Uterus (tissue), 4 donors: ENCODE data around the gene TLE1. TPM values are rescaled to one million over a fixed set of nuclear protein-coding genes. Genes with fewer than 3 reads are reported as not detected.
"Not testable (repeated sequence)": the region's sequence is repeated elsewhere in the genome, so short reads cannot be mapped to it uniquely, and the experiment has no call there.

Source experiments
- DNase-seq, 2 donors: peaks; one replicate each; pipeline ENCODE4 v3.0.0-alpha.2; 2019 to 2020
- H3K27ac ChIP-seq, 2 donors: fragments of 200-600 bp; sonication (generic); 1 replicate in 1 of 2; 2 replicates in 1 of 2; pipeline ENCODE4 v1.5.1; 2016 to 2018
- H3K27me3 ChIP-seq, 2 donors: fragments of 200-600 bp; sonication (generic); one replicate each; pipeline ENCODE4 v1.5.1; 2018 to 2019; ENCODE audit warnings: control low read depth in 1 of 2
- H3K36me3 ChIP-seq, 2 donors: fragments of 200-600 bp; sonication (generic); one replicate each; pipeline ENCODE4 v1.5.1; 2019; ENCODE audit warnings: control low read depth in 1 of 2
- H3K4me1 ChIP-seq, 2 donors: fragments of 200-600 bp; sonication (generic); one replicate each; pipeline ENCODE4 v1.5.1; 2018 to 2019; ENCODE audit warnings: control low read depth in 1 of 2
- H3K4me3 ChIP-seq, 2 donors: fragments of 200-600 bp; sonication (generic); 1 replicate in 1 of 2; 2 replicates in 1 of 2; pipeline ENCODE4 v1.5.1; 2018 to 2019; ENCODE audit warnings: mild to moderate bottlenecking in 1 of 2
- H3K9me3 ChIP-seq, 2 donors: fragments of 200-600 bp; sonication (generic); one replicate each; pipeline ENCODE4 v1.5.1; 2019; ENCODE audit warnings: control low read depth in 1 of 2
- POLR2A ChIP-seq, 2 donors: fragments of 450-650 bp; IDR thresholded peaks; one replicate each; pipeline ENCODE4 v1.6.1; 2016; ENCODE audit warnings: antibody characterized with exemption in 2 of 2, mild to moderate bottlenecking in 1 of 2, moderate library complexity in 1 of 2
- intact Hi-C: fragments of 100-400 bp; cut with DNase I; formaldehyde crosslinking; loops from one replicate; pipeline ENCODE4 v1.15.1; 2023; ENCODE audit warnings: low total_unique reads
- total RNA-seq, 4 donors: library from RNA; depleted of rRNA in 3 of 4; stranded (reverse); fragments of >200 nt in 3 of 4; gene quantifications; one replicate each; pipeline versions ENCODE4 v1.1.0 to v1.2.4, GENCODE V29; 2014 to 2023
- TF ChIP-seq, protein P1 (sequence below), 4 experiments: fragments of 200-600 bp in 2 of 4; fragments of 450-650 bp in 2 of 4; sonication (generic) in 2 of 4; IDR thresholded peaks; one replicate each; pipeline ENCODE4 v1.5.1; 2016 to 2019; ENCODE audit warnings: antibody characterized with exemption in 4 of 4, mild to moderate bottlenecking in 2 of 4, moderate library complexity in 1 of 4
- donor health status: DM: yes; HTN: yes; CAD: no.

TLE1 gene
- total RNA-seq, 4 donors from 2014 or later: 31.0 to 124 (median 62.6) TPM

DNA sequence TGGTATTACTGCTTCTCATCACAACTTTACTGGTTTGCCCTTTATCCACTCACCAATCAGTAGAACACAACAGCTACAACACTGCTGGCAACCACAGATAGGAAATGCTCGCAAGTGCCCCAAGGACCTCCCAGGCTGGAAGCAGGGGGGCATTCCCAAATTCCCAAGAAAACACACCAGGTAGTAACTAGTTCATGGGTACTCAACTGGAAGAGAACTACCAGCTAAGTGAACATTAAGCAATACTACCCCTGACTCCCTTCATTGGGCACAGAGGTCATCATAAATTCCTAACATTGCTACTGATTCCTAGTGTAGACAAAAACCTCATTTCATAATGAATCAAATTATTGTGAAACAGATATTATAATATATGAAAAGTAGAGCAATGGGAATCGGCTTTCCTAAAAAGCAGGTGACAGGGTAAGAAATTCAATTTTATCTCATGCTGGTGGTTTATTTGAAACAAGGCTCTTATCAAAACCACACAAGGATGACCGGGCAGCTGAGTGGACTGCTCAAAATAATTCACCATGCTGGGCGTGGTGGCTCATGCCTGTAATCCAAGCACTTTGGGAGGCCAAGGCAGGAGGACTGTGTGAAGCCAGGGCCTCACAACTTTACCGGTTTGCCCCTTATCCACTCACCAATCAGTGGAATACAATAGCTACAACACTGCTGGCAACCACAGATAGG lies 81.6 kb downstream of the TLE1 start:
- intact Hi-C loops: no loop called here
- no peaks in the 10 kb centered on the region for H3K4me1 ChIP-seq
- no peak overlapping the region for H3K27ac ChIP-seq
- TF ChIP-seq, protein P1, sequence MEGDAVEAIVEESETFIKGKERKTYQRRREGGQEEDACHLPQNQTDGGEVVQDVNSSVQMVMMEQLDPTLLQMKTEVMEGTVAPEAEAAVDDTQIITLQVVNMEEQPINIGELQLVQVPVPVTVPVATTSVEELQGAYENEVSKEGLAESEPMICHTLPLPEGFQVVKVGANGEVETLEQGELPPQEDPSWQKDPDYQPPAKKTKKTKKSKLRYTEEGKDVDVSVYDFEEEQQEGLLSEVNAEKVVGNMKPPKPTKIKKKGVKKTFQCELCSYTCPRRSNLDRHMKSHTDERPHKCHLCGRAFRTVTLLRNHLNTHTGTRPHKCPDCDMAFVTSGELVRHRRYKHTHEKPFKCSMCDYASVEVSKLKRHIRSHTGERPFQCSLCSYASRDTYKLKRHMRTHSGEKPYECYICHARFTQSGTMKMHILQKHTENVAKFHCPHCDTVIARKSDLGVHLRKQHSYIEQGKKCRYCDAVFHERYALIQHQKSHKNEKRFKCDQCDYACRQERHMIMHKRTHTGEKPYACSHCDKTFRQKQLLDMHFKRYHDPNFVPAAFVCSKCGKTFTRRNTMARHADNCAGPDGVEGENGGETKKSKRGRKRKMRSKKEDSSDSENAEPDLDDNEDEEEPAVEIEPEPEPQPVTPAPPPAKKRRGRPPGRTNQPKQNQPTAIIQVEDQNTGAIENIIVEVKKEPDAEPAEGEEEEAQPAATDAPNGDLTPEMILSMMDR (IDR thresholded peaks at IDR 0.05): no peak
- no peak for TF ChIP-seq POLR2A (IDR thresholded peaks at IDR 0.05)
- no peaks in the 10 kb centered on the region for H3K27me3 ChIP-seq
- no peaks in the 10 kb centered on the region for H3K36me3 ChIP-seq
- DNase-seq: no peak
- H3K4me3 ChIP-seq: no peak overlapping the region
- no peaks in the 10 kb centered on the region for H3K9me3 ChIP-seq

DNA sequence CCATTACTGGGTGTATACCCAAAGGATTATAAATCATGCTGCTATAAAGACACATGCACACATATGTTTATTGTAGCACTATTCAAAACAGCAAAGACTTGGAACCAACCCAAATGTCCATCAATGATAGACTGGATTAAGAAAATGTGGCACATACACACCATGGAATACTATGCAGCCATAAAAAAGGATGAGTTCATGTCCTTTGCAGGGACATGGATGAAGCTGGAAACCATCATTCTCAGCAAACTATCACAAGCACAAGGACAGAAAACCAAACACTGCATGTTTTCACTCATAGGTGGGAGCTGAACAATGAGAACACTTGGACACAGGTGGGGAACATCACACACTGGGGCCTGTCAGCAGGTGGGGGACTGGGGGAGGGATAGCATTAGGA lies 83.1 kb downstream of the TLE1 start:
- DNase-seq, intact Hi-C loops, H3K4me3 ChIP-seq, H3K27ac ChIP-seq, H3K4me1 ChIP-seq, H3K27me3 ChIP-seq, H3K36me3 ChIP-seq, H3K9me3 ChIP-seq: not testable (repeated sequence)

DNA sequence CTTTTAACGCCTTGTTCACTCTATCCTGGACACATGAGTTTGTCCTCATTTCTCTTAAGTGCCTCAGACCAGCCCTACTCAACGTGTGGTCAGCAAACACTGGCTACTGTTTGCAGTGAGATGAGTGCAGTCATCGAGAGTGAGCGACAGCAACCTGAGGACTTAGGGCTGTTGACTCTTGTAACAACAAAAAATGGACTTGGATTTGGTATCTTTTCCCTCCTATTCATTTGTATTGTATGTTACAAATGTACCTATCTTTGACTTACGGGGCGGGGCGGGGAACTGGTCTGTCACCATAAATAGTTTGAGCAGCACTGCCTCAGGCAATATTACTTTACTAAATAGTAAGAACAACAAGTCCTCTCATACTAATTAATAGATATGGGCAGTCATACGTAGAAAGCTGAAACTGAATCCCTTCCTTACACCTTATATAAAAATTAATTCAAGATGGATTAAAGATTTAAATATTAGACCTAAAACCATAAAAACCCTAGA lies 84.1 kb downstream of the TLE1 start:
- intact Hi-C loops: no loop called here
- Histone ChIP-seq H3K4me1 (no peaks in the 10 kb centered on the region), H3K27ac (no peak overlapping the region), H3K27me3 (no peaks in the 10 kb centered on the region), H3K4me3 (no peak overlapping the region), H3K36me3 (no peaks in the 10 kb centered on the region), H3K9me3 (no peaks in the 10 kb centered on the region)
- TF ChIP-seq, protein P1 (IDR thresholded peaks at IDR 0.05): no peak
- TF ChIP-seq POLR2A (IDR thresholded peaks at IDR 0.05): no peak
- DNase-seq: no peak

DNA sequence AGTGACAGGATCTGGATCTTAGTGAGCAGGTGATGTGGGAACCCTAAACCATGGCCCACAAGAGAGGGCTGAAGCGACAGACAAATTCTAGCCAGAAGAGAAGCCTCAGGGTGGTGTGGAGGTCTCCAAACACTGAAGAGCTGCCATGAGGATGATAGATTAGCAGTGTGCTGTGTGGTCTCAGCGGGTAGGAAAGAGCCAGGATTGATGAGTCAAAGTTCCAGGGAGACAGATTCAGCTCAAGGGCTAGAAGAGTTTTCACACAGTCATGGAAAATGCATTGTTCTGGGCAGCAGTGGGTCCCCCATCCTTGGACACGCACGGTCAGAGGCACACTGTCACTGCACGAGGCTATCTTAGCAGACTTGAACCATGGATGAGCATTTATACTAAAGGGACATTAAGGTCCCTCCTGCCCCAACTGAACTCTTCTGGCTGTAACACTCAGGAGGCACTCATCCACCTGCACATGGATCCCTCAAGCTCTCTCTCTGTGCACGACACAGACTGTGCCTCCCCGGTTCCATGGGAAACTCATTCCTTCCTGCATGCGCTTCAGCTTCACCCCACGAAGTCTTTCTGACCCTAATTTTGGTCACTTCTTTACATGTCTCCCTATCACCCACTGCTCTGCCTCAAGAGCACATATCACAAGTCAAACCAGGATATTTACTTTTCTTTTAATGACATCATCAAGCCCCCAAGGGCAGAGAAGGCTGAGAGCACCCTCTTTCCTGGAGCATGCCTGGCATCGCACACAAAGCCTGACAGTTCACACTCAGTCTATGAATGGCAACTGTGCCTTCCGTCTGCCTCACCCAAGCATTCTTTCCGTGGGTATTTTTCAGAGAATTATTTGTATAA lies 84.8 kb downstream of the TLE1 start:
- intact Hi-C loops: no loop called here
- Histone ChIP-seq H3K4me1 (no peaks in the 10 kb centered on the region), H3K27me3 (no peaks in the 10 kb centered on the region), H3K9me3 (no peaks in the 10 kb centered on the region), H3K36me3 (no peaks in the 10 kb centered on the region), H3K27ac (no peak overlapping the region), H3K4me3 (no peak overlapping the region)
- no peak for TF ChIP-seq POLR2A (IDR thresholded peaks at IDR 0.05)
- TF ChIP-seq, protein P1 (IDR thresholded peaks at IDR 0.05): no peak
- DNase-seq: no peak

DNA sequence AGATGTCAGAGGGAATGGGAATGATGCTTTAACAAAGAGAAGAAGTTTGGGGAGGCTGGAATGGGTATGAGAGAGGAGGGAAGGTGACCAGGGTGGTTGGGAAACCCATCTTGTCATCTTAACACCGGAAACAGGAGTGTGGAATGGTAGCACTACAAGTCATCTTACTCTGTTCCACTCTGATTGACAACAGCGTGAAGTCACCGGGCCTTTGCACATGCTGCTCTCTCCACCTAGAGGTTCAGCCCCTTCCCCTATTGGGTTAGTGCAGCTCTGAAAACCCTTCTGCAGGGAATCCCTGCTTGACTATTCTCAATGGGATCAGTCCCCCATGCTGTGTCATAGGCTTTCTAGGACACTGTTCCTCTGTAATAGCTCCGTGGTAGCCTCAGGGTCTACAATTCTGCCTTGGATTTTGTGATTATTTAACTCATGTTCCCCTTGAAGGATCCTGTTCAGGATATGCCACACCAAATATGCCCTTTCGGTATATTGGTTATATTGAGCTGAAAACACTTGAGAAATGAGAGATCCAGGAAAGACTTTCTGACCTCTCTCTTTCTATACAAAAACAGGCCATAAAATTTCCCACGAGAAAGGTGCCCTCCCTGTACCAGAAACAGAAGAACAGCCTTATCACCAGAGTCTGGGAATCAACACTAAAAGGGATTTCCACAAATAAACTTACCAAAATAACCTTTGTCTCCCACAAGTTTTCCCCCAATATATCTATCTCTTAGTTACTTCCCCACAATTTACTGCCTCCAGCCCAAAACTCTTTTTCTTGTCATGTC lies 86.3 kb downstream of the TLE1 start:
- Histone ChIP-seq H3K9me3 (no peaks in the 10 kb centered on the region), H3K36me3 (no peaks in the 10 kb centered on the region), H3K27ac (no peak overlapping the region), H3K27me3 (no peaks in the 10 kb centered on the region), H3K4me1 (no peaks in the 10 kb centered on the region), H3K4me3 (no peak overlapping the region)
- DNase-seq: no peak
- TF ChIP-seq, protein P1 (IDR thresholded peaks at IDR 0.05): no peak
- no peak for TF ChIP-seq POLR2A (IDR thresholded peaks at IDR 0.05)
- intact Hi-C loops: no loop called here
